Inflammatory macrophage treated with lipopolysaccharide for 1 hour (primary cell): ENCODE results near the gene BCAR3.
"Not testable (repeated sequence)": the region's sequence is repeated elsewhere in the genome, so short reads cannot be mapped to it uniquely, and the experiment has no call there.

Source experiments
- DNase-seq, 2 donors: peaks; one replicate each; pipeline ENCODE4 v3.0.0-alpha.2; 2020 to 2022

The BCAR3 gene

DNA sequence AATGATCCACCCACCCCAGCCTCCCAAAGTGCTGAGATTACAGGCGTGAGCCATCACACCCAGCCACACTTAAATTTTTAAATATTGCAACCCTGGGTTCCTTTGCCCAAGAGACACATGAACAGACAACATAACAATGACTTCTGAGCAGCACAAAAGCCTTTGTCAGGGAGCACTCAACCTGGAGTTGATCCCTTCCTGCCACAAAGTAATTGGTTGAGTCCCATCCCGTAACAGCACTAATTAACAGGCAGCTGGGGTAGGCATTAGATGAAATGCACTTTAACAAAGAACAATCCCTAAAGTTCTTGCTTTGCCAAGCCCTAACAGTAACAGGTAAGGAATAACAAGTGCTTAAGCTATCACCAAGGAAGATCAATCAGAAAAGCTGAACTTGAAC lies 5.9 kb upstream of the BCAR3 start:
- DNase-seq = no peak

DNA sequence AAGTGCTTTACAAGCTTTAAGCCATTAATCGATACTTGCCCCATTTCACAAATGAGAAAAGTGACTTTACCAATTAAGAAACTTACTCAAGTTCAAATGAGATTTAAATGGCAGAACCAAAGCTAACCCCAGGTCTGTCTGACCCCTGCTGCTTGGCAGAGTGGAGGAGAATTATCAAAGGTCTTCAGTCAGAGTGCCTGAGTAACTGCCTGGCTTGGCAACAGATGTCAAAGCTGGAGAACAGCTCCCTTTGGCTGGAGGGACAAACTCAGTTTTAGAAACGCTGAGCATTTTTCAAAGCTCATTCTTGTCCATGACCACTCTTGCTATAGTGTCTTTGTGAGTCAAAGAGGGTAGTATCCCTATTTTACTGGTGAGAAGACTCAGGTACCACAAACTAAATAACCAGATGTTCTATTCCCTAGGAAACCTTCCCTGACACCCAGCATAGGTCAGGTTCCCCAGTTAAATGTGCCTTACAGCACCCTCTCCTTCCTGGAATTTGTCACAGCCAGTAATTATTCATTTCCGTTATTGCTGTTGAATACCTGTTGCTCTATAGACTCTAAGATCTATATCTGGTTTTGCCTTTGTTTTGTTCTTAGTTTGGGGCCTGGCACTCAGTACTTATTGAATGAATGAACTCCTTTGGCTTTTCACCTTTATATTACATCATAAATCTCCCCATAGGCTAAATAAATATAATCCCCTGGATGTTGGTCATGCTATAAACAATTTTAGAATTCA lies 5.0 kb upstream of the BCAR3 start:
- no peak for DNase-seq

DNA sequence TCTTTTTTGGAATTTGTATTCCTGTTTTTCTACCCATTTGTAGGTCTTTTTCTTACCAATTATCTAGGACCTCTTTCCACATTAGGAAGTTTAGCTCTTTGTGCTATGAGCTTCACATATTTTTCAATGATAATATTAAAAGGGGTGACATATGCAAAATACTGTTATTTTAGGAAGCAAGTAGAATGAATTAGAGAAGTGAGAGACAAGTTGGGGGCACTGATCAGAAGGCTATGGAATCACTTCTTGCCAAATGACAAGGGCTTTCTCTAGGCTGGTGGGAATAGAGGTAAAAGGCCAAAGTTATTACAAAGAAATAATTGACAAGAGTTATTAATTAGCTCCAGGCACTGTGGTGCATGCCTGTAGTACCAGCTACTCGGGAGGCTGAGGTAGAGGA lies 4.3 kb upstream of the BCAR3 start:
- DNase-seq = no peak

DNA sequence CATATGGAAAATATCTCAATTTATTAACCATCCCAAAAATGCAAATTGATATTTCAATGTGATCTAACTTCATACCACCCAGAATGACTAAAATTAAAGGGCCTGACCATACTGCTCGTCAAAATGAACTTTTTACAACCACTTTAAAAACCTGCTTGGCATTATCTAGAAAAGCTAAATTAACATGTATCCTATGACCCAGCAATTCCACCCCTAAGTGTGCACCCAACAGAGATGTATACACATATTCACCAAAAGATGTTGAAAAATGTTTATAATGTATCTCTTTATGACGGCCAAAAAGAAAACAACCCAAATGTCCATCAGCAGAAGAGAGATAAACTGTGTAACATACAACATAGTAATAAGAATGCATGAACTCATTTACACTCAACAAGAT lies 1.6 kb upstream of the BCAR3 start:
- no peak for DNase-seq

DNA sequence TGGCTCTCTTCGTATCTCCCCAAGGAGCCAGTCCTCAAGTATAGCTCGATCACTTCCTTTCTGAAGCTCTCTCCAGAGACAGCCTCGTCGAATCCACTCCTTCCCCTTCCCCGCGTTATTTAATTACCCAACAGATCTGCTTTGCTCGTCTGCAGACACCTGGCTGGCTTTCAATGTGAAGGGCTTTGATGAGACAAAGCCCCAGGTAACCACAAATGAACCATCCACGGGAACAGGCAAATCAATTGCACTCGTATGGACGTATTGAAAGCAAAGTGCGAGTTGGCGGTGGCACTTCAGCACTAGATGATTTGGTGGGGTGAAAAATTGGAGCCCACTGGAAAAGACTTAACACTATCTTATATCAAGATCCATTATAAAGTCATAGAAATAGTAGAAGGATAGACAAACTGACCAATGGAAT lies 364 bp upstream of the BCAR3 start:
- no peak for DNase-seq

DNA sequence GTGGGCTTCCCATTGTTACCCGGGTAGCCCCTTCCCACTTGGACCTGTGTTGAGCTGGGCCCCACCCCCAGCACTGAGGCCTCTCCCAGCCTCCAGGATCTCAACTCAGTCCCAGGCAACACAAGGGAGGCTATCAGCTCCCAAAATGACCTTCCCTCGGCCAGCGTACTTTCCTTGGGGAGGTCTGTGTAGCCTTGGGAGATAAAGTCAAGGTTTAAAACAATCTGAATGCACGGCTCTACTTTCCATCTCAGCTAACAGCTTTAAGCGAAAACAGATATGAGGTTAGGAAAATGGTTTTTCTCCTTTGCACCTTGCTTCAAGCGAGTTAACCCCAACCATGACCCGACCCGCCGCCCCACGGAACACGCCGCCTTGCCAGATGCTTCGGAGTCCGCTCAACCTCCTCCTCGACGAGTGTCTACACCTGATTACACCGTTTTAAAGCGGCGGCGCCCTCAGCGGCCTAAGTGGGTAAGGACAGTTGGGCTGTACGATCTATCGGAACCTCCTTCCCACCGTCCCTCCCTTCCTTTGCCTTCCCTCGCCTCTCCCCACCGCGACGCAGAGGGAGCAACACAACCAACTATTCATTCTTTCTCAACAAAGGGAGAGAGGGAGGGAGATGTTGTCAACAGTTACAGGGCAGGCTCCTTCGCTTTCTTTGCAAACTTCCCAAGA lies 1.1 kb downstream of the BCAR3 start:
- peak; percentile 63 to 68 for DNase-seq

DNA sequence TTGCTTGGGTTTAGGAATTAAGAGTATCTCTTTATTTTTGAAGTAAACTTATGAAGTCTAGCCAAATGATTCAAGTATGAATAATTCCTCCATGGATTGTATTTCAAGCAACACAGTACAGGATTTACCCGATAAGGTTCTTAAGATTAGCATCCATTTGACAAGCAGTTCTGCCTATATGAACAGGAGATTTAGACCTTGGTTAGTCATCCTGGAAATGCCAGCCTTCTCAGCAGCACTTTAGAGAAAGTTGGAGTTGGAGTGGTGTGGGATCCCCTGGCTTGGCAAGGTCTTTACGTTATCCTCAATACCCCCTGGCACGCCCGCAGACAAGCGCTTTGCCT lies 1.6 kb downstream of the BCAR3 start:
- DNase-seq = no peak

DNA sequence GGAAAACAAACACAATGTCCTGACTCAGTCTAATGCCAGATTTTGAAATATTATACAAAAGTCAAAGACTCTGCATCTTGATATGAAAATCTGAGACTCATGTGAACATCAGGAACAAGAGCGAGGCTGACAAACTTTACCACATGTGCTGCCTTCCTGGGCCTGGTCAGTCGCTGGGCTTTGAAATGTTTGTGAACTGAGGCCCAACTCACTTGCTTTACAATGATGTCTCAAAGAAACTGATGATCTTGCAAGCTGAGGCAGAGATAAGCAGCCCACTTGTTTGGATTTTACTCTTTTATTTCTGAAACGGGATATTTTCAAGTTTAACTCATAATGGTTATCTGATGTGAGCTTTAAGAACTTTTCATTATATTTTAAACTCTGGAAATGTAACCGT lies 2.1 kb downstream of the BCAR3 start:
- DNase-seq = no peak

DNA sequence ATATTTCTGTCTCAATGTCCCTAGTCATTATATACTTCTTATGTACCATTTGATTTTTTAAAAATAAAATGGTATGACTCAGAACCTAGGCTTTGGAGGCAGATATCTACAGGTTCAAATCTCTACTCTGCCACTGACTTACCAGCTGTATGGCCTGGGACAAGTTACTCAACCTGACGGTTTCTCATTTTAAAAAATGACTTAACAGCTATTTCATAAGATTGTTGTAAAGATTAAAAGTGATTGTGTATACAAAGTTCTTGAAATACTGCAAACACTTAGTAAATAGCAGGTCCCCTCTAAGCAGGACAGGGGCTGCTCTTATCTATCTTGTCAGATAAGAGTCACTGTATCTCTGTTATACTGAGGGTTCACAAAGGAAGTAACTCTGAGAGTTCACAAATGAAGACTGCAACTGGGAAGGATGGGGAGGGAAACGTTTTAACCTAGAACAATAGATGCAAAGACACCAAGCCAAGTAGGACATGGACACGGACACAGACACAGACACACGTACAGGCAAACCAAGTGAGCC lies 2.6 kb downstream of the BCAR3 start:
- DNase-seq = peak in 1 of 2 donors; percentile 31

DNA sequence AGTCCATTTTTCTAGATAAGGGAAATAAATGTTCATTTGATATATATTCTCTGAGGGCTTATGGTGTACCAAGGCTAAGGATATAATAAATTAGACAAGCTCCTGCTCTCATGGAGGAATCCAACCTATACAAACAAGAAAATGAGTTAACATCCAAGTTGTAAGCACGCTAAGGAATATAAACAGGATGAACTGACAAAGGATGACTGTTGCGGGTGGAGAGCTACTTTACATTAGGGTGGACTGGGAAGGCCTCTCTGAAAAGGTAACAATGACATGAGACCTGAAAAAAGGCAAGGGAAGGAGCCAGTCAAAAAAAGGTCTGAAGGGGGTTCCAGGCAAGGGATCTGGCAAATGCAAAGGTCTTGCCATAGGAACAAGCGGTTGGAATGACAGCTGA lies 3.1 kb downstream of the BCAR3 start:
- DNase-seq = no peak

DNA sequence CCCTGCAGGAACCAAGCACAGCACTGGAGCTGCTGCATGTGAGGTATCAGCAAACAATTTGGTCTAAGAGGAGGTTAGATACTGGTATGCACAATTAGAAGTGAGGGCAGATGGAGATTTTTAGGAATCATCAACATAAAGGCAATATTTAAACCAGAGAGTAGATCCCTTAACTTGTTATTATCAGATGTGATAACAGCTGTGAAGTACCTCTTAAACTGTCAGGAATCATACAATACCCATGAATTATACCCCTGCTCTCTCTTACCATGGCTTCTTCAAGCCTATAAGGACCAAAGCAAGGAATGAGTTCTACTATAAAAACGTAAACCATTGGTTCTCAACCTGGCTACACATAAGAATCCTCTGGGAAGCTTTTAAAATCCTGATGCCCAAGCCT lies 3.9 kb downstream of the BCAR3 start:
- DNase-seq = no peak

DNA sequence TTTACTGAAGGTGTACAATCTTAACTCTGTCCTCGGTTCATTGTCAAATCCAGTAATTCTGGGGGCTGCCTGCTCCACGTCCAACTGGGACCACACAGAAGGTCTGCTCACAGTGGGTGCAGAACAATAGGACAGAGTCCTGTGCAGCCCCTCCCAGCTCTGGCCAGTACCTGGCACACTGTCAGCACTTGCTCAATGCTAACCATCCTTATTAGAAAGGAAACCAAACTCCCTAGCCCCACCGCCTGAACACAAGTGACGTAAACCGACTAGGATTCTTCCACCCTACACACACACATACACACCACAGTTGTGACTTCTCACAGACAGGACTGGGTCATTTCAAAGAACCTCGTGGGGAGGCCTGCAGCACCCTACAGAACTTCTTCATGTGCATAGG lies 5.2 kb downstream of the BCAR3 start:
- DNase-seq = no peak

DNA sequence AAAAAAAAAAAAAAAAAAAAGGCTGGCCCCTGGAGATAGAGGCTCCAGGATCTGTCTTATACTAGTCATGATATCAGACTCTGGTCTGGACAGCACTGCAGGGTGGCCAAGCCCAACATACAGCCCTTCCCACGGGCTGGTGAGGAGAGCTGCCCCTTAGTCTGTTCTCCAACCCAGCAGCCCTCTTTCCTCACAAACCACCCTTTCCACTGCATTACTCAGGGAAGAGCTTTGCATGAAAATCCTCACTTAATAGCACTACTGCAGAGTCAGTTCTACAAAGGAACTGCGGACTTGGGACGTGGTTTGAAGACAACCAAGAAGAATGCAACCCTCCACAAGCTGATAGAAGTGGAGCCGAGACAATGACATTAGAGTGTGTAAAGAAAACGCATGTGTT lies 5.7 kb downstream of the BCAR3 start:
- no peak for DNase-seq

DNA sequence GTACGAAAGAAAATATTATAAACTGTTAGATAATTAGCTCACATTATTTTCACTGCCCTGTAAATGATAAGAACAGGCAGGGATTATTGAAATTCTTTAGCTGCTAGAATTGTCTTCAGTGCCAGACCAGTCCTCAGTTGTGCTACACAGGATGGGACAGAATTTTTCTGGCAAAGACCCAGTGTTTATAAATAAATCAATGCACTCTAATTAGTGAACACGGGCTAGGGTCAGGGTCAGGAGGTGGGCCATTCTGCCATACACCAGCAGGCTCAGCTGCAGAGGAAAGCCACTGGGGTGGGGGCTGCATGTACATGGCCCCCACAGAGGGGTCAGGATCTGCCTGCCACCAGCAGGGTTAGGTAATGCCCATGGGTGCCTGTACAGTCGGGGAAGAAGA lies 6.4 kb downstream of the BCAR3 start:
- DNase-seq = no peak

DNA sequence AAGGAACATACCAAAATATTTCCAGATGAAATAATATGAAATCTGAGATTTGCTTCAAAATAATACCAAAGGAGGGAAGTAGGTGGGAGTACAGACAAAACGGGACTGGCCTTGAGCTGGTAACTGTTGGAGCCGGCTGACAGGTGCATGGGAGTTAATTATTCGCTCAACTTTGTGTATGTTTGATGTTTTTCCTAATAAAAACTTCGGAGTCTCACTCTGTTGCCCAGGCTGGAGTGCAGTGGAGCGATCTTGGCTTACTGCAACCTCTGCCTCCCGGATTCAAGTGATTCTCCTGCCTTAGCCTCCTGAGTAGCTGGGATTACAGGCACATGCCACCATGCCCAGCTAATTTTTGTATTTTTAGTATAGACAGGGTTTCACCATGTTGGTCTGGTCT lies 7.6 kb downstream of the BCAR3 start:
- DNase-seq = not testable (repeated sequence)

DNA sequence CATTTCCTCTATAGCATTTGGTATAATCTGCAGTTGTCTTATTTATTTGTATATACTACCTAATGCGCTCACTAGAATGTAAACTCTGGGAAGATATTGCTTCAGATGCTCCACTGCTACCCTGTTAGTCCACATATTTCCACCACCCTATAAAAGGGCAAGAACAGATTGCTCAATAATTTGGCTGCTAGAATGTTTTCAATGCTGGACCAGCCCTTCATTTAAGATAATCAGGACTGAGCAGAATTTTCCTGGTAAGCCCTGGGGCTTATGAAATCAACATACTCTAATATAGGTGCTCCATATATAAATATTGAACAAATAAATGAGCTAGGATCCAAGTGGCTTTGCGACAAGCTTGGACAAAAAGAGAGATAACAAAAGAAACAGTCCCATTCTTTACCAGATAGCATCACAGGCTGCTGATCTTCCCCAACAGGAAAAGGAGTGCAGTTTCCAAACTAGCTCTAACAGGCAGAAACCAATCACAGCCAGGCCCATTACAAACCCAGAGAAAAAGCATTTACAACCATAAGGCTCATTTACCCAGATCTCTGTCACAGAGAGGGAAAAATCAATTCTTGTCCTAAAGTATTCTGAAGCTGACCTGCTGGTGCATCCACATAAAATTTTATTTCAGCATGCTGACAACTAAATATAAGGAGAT lies 8.3 kb downstream of the BCAR3 start:
- no peak for DNase-seq

DNA sequence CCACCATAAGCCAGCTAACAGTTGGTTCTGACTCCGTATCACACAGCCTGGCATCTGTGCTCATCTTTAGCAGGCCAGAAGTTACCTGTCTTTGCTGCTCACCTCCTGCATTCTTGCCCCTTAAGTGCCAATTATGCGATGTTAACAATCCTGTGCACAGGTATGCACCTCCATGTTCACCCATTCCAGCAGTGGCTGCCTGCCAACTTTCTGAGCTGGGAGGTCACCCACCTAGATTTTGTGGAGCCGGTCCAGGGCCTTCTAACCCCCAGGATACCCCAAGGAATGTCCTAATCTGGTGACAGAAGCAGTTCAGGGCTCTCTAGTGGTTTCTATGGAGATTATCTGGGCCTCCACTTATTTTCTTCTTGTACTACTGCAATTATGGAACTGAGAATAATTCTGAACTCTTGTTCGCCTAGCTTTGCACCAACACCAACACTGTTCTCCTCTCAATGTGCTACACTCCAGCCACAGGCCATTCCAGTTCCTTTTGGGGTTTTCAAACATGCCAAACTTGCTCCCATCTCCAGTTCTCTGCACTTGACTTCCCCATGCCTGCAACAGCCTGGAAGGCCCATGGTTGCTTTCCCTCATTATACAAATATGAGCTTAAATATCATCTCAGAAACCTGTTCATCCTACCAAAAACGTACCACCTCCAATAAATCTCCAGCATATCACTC lies 9.0 kb downstream of the BCAR3 start:
- DNase-seq = peak in 1 of 2 donors; percentile 34

DNA sequence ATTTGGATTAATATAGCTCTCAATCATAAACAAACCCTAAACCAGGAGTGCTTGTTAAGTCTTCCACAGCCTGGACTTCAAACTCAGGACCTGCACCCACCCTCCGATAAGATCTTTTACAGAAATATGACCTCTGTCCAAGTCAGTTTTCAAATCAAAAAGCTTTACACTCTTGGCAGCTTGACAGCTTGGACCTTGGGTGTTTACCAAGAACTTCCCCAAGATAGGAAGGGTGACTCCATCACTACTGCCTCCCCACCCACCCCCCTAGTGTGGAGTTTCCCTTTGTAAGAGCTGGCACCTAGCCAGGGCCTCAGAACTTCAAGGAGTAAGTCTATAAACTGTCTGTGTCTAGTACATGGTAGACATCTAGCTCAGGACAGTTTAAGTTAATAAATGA lies 9.6 kb downstream of the BCAR3 start:
- peak; percentile 95 to 98 for DNase-seq

DNA sequence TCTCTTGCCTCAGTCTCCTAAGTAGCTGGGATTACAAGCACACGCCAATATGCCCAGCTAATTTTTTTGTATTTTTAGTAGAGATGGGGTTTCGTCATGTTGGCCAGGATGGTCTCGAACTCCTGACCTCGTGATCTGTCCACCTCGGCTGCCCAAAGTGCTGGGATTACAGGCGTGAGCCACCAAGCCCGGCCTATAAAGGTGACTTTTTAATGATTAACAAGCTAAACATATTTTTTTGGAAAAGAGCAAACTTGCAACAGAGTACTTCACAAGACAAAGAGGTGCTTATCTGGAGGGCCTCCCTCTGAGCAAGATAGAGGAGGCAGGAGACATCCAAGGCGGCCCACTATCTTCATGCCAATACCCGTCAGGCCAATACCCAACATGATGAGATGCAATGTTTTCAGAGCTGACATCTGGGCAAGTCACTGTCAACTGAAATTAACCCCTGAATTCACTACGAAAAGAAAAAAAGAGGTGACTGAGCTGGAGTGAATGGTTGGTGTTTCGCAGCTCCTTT lies 10.5 kb downstream of the BCAR3 start:
- DNase-seq = no peak

DNA sequence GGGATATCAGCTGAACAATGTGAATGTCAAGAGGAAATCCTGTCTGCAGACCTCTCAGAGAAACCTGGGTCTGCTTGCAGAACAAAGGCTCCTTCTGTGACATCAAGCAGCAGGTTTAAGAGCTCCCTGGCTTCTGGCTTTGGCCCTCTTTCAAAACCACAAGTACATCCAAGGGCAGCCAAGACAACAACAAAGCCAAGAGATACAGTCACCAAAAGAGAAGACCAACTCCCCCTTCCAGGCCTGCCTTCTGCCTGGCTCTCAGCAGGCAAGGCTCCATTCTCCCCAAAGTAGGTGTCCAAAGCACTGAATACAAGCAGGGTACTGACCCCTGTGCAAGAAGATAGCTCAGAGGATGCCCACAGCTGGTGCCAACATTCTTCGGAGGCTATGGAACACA lies 11.5 kb downstream of the BCAR3 start:
- no peak for DNase-seq

DNA sequence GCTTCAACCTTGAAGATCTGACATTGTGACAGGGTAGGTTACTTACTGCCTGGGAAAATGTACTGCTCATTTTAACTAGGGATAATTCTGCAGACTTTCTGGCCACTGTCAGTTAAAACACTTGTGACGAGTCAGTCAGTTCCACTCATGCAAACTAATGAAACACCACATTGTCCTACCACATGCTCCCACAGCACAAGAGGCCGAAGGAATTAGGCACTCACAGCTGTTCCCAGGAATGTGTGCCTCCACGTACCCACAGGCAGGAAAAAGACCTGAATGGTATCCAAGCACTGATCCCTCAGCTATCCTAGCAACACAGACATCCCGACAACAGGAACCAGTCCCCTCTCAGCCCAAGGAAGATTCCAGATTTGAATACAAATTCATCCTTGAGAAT lies 12.3 kb downstream of the BCAR3 start:
- DNase-seq = no peak

DNA sequence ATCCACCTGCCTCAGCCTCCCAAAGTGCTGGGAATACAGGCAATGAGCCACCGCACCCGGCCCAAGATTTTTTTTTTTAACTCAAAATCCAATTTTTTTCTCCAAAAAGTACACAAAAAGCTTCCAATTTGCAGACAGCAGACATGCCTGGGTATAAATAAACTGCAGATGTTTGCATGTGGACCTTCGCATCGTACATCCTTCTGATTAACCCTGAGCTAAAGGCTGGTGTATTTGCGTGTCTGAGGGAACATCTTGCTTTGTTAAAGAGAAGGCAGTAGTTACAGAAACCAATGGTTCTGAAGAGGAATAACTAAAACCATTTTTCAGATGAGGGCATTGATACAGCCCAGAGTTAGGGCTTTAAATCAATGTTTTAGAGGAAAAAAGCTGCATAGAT lies 12.7 kb downstream of the BCAR3 start:
- DNase-seq = no peak

DNA sequence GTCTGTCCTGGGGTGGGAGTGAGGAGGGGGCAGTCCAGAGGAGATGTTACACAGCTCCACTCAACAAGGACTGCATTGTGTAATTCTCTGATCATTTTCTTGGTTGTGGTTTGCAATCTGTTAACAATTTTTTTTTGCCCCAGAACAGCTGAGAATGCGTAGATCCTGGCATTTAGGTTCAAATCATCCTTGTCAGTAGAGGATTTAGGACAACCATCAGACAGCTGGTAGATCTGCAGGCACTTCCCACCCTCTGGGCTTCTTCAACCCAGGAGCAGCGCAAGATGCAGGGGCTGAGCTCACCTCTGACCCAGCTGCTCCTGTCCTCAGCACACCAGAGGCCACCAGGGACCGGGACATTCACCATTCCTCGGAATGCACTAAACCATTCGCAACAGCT lies 13.5 kb downstream of the BCAR3 start:
- DNase-seq = no peak
